ENCODE results near the gene RNLS.

The RNLS gene

DNA sequence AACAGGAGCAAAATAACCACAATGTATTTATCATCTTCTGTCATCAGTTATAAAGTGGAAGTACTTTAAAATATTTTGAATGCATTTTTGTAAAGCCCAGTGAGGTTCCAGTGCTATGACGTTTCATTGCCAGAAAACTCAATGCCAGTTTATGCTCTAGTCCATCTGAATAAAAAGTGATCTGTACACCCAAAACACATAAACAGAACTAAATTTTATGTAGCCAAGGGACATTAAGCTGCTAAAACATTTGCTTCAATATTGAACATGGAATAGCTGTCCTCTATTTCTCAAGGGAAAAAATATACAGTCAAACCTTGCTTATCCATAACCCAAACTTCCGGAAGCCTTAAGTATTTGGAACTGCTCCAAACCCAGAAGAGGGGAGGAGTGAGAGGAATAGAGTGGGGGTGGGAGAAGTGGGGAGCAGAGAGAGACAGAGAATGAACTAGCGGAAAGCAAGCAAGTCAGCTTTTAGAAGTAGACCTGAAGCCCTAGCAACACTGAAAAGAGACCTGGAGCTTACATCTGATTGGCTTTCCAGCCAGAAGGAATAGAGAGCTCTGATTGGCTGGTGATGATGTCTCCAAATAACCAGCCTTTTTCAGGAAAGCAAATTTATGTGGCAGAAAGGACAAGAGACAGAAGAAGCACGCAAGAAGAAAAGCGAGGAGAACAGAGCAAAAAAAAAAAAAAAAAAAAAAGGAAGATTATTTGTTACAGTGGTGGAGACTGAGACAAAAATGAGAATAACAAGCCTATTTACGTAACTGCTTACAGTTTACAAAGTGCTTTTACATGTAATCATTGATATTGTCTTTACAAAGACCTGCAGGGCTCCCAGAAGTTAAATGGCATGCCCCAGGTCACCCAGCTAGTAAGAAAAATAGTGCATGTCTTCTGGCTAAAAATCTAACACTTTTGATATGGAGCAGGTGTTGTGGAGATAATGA is 196.0 kb downstream of the RNLS start:
- TF ChIP-seq, protein P1, sequence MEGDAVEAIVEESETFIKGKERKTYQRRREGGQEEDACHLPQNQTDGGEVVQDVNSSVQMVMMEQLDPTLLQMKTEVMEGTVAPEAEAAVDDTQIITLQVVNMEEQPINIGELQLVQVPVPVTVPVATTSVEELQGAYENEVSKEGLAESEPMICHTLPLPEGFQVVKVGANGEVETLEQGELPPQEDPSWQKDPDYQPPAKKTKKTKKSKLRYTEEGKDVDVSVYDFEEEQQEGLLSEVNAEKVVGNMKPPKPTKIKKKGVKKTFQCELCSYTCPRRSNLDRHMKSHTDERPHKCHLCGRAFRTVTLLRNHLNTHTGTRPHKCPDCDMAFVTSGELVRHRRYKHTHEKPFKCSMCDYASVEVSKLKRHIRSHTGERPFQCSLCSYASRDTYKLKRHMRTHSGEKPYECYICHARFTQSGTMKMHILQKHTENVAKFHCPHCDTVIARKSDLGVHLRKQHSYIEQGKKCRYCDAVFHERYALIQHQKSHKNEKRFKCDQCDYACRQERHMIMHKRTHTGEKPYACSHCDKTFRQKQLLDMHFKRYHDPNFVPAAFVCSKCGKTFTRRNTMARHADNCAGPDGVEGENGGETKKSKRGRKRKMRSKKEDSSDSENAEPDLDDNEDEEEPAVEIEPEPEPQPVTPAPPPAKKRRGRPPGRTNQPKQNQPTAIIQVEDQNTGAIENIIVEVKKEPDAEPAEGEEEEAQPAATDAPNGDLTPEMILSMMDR (conservative IDR thresholded peaks at IDR 0.05; ENCODE audit: control insufficient read depth, insufficient read depth, low read depth, low read length), result no peak
- H3K4me3 ChIP-seq (ENCODE audit: control insufficient read depth, low read depth, low read length), result no peak overlapping the region
- DNase-seq (ENCODE audit: low read depth), result peak; percentile 72

DNA sequence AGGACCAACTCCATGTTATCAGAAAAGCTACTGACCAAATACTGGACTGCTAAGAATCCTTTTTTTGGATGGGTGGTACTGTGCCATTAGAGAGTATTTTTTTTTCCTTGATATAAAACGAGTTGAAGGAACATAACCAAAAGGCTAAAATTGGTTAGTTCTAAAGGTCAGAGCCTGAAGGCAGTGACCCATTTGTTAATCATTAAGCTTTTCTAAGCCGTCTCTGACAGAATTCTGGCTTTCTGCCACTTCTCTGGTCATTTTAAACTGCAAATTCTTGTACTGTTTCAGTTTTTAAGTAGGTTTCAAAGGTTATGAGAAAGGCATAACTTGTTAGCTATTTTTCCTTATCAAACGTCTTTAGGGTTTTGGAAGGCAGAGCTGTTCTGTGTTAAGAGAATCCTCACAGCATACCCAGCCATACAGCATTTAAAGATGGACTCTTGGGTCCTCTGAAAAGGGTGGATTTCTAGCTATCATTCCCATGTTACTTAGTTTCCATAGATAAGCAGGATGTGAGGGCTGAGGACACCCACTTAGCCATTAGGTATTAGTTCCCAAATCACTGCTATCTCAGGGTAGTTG is 196.8 kb downstream of the RNLS start:
- peak; percentile 20 for DNase-seq (ENCODE audit: low read depth)
- TF ChIP-seq, protein P1 (conservative IDR thresholded peaks at IDR 0.05; ENCODE audit: control insufficient read depth, insufficient read depth, low read depth, low read length), result no peak
- H3K4me3 ChIP-seq (ENCODE audit: control insufficient read depth, low read depth, low read length), result no peak overlapping the region

- no peak for DNase-seq (ENCODE audit: low read depth)
- H3K4me3 ChIP-seq (ENCODE audit: control insufficient read depth, low read depth, low read length), result no peak overlapping the region
- TF ChIP-seq, protein P1 (conservative IDR thresholded peaks at IDR 0.05; ENCODE audit: control insufficient read depth, insufficient read depth, low read depth, low read length), result no peak
These were observed 197.4 kb downstream of the RNLS start for GRCh38 chr10:88385601-88386203.

DNA sequence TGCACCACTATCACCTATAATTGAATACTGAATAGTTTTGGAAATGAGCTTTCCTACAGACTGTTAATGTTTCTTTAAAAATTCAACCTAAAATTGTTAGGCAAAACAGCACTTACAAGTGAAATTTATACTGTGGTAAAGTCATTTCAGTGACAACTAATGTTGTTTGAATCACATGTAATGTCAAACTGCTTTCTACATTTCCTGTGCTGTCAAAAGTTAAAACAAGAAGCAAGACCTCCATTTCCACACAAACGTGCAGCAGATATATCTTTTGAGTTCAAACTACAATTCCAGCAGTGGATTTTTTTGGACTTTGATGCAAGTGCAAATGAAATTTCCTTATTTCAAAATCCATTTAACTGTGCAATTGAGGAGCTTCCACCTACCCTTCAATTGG is 199.8 kb downstream of the RNLS start:
- no peak for DNase-seq (ENCODE audit: low read depth)
- H3K4me3 ChIP-seq (ENCODE audit: control insufficient read depth, low read depth, low read length), result no peak overlapping the region
- TF ChIP-seq, protein P1 (conservative IDR thresholded peaks at IDR 0.05; ENCODE audit: control insufficient read depth, insufficient read depth, low read depth, low read length), result no peak

GRCh38 chr10:88382699-88383098 is 200.4 kb downstream of the RNLS start:
- H3K4me3 ChIP-seq (ENCODE audit: control insufficient read depth, low read depth, low read length), result no peak overlapping the region
- no peak for DNase-seq (ENCODE audit: low read depth)
- TF ChIP-seq, protein P1 (conservative IDR thresholded peaks at IDR 0.05; ENCODE audit: control insufficient read depth, insufficient read depth, low read depth, low read length), result no peak

DNA sequence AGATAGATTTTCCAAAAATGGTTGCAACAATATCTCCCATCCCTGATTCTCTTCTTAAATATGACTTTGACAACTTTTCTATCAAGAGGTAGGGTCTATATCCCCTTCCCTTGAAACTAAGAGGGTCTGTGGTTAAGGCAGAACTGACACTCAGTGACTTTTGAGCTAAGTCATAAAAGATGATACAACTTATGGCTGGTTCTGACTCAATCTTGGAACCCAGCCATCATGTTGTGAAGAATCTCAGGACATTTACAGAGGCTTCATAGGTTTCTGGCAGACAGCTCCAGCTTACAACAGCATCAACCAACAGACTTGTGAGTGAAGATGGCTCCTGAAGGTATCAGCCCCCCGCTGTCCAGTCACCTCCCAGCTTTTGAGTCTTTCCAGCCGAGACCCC is 203.5 kb downstream of the RNLS start:
- no peak overlapping the region for H3K4me3 ChIP-seq (ENCODE audit: control insufficient read depth, low read depth, low read length)
- peak; percentile 88 for DNase-seq (ENCODE audit: low read depth)
- TF ChIP-seq, protein P1 (conservative IDR thresholded peaks at IDR 0.05; ENCODE audit: control insufficient read depth, insufficient read depth, low read depth, low read length), result no peak
